HG02642 (cell line): Measurements from ENCODE around the gene PCDHB11.
"Not testable (repeated sequence)": the region's sequence is repeated elsewhere in the genome, so short reads cannot be mapped to it uniquely, and the experiment has no call there.

Source experiments
- ATAC-seq: cut with Tn5 transposase; IDR thresholded peaks from one replicate; pipeline ENCODE4 v1.9.1; 2021; ENCODE audit warnings: mild to moderate bottlenecking; ENCODE audit not compliant: unreplicated experiment, poor library complexity

Gene PCDHB11

DNA sequence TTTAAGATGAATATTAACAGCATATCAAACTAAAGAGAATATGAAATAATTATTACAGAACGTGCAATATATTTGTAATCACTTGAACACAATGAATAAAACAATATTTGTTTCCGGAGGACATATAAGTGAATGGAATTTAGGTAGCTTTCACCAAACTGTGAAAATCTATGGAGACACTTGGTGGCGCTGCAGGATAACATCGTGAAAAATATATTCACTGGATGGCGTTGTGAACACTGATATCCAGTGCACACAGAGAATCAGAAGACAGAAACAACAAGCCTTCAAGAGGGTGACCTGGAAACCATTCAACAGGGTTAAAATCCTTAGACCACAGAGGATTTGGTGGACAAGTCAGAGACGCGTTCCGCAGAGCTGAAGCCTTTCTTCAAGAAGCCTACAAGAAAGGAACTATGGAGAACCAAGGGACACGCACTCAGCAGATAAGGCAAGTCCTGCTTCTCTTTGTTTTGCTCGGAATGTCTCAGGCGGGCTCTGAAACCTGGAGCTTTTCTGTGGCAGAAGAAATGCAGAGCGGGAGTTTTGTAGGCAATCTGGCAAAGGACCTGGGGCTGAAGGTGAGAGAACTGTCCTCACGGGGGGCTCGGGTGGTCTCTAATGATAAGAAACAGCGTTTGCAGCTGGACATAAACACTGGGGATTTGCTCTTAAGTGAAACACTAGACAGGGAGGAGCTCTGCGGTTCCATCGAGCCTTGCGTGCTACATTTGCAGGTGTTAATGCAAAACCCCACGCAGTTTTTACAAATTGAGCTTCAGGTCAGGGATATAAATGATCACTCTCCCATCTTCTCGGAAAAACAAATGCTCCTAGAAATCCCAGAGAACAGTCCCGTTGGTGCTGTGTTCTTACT is at the start of gene PCDHB11:
TSS of gene PCDHB11 (plus strand) at position 269 of the 877 bp plus-strand sequence. CDS start at position 417, 148 bp downstream.
- no peak for ATAC-seq

DNA sequence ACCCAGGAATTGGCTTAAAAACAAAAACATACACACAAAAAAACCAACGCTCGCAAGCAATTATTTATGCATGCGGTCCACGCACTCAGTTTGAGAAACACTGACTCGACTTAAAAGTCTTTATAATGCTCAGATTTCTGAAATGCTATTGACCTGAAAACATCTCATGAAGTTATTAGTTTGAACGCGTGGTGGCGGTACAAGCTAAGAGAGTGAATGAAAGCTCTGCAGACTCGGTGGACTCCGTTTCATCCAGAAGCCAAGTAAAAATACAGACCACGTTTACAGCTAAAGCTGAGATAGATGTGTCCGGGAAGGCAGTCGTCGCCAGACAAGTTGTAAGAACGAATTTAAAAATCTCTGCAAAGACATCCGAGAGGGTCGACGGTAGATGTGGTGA is 49.6 kb upstream of the PCDHB11 start, which contains the start of gene PCDHB6:
TSS of gene PCDHB6 (plus strand) at position 246 of the 400 bp plus-strand sequence. CDS start 201 bp downstream, outside the sequence.
- no peak for ATAC-seq

GRCh38 chr5:141150224-141150992 is 49.0 kb upstream of the PCDHB11 start:
- ATAC-seq, result no peak

DNA sequence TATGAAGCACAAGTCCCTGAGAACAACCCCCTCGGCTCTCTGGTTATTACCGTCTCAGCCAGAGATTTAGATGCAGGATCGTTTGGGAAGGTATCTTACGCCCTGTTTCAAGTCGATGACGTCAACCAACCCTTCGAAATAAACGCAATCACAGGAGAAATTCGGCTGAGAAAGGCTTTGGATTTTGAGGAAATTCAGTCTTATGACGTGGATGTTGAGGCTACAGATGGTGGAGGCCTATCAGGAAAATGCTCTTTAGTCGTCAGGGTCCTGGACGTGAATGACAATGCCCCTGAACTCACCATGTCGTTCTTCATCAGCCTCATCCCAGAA is 48.5 kb upstream of the PCDHB11 start:
- ATAC-seq, result no peak

GRCh38 chr5:141151632-141152031 is 47.8 kb upstream of the PCDHB11 start:
- not testable (repeated sequence) for ATAC-seq

DNA sequence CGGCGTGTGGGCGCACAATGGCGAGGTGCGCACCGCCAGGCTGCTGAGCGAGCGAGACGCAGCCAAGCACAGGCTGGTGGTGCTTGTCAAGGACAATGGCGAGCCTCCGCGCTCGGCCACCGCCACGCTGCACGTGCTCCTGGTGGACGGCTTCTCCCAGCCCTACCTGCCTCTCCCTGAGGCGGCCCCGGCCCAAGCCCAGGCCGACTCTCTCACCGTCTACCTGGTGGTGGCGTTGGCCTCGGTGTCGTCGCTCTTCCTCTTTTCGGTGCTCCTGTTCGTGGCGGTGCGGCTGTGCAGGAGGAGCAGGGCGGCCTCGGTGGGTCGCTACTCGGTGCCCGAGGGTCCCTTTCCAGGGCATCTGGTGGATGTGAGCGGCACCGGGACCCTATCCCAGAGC is 47.3 kb upstream of the PCDHB11 start:
- ATAC-seq, result not testable (repeated sequence)

DNA sequence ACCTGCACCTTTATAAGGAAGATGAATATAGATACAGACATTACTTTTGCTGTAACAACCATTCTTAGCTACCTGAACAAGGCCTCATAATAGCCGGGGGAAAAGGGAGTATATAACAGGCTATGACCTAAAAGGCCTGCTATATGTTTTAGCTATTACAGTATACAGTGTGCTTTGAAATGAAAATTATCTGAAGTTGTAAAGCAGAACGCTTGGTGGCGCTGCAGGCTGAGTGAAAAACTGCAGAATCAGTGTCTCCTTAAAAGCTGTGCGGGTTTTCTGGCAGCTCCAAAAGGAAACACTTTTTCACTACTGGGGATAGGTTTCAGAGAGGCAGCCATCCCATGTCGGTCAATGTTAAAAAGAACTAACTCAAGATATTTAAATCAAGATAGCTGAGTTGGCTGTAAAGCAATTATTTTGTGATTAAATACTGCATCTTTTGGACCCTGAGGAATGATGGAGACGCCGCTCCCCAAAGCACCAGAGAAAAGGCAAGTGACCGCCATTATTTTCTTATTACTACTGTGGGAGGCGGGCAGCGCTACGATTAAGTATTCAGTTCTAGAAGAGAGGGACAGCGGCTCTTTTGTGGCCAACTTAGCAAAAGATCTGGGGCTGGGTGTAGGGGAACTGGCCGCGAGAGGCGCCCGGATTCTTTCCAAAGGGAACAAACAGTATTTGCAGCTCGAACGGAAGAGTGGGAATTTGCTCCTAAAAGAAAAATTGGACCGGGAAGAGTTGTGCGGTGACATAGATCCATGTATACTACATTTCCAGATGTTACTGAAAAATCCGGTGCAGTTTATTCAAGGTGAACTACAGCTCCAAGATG is 43.7 kb upstream of the PCDHB11 start:
- no peak for ATAC-seq

DNA sequence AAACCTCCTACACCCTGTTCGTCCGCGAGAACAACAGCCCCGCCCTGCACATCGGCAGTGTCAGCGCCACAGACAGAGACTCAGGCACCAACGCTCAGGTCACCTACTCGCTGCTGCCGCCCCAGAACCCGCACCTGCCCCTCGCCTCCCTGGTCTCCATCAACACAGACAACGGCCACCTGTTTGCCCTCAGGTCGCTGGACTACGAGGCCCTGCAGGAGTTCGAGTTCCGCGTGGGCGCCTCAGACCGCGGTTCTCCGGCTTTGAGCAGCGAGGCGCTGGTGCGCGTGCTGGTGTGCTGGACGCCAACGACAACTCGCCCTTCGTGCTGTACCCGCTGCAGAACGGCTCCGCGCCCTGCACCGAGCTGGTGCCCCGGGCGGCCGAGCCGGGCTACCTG is 42.1 kb upstream of the PCDHB11 start:
- ATAC-seq, result not testable (repeated sequence)

DNA sequence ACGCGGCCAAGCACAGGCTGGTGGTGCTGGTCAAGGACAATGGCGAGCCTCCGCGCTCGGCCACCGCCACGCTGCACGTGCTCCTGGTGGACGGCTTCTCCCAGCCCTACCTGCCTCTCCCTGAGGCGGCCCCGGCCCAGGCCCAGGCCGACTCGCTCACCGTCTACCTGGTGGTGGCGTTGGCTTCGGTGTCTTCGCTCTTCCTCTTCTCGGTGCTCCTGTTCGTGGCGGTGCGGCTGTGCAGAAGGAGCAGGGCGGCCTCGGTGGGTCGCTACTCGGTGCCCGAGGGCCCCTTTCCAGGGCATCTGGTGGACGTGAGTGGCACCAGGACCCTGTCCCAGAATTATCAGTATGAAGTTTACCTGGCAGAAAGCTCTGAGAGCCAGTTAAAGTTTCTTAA is 41.5 kb upstream of the PCDHB11 start:
- not testable (repeated sequence) for ATAC-seq

DNA sequence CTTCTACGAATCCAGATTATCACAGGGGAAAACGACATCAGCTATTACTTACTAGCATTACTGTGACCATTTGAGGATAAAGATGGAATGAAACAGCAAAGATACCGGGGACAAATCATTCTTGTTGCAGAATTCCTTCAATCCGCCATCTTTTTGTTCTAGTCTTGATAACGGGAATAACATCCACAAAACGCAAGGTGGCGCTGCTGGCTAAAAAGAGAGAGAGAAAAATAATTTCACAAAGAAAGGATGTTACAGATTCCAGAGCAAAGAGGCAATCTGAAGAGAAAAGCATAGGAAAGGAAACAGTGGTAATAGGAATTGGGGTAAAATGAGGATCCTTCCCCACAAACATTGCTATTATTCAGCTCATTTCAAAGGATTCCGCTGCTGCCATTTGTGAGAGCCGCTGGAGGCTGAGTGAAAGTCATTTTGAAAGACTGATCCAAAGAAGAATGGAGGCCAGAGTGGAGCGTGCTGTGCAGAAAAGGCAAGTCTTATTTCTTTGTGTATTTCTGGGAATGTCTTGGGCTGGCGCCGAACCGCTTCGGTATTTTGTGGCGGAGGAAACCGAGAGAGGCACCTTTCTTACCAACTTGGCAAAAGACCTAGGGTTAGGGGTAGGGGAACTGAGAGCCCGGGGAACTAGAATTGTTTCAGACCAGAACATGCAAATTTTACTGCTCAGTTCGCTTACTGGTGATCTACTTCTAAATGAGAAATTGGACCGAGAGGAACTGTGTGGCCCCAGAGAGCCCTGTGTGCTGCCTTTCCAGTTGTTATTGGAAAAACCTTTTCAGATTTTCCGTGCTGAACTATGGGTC is 26.8 kb upstream of the PCDHB11 start, which contains the start of gene PCDHB7:
TSS of gene PCDHB7 (plus strand) at position 264 of the 824 bp plus-strand sequence. CDS start at position 456, 192 bp downstream.
- no peak for ATAC-seq

GRCh38 chr5:141174291-141175104 is 24.9 kb upstream of the PCDHB11 start:
- ATAC-seq, result not testable (repeated sequence)

- ATAC-seq, result no peak
Measured at GRCh38 chr5:141175933-141176332, 23.5 kb upstream of the PCDHB11 start.

GRCh38 chr5:141177577-141178191 is 21.7 kb upstream of the PCDHB11 start, which contains the start of gene PCDHB8:
PCDHB8 (plus strand) TSS chr5:141177790; CDS start chr5:141178035, 245 bp downstream.
- not testable (repeated sequence) for ATAC-seq

DNA sequence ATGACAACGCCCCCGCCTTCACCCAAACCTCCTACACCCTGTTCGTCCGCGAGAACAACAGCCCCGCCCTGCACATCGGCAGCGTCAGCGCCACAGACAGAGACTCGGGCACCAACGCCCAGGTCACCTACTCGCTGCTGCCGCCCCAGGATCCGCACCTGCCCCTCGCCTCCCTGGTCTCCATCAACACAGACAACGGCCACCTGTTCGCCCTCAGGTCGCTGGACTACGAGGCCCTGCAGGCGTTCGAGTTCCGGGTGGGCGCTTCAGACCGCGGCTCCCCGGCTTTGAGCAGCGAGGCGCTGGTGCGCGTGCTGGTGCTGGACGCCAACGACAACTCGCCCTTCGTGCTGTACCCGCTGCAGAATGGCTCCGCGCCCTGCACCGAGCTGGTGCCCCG is 20.1 kb upstream of the PCDHB11 start:
- not testable (repeated sequence) for ATAC-seq

DNA sequence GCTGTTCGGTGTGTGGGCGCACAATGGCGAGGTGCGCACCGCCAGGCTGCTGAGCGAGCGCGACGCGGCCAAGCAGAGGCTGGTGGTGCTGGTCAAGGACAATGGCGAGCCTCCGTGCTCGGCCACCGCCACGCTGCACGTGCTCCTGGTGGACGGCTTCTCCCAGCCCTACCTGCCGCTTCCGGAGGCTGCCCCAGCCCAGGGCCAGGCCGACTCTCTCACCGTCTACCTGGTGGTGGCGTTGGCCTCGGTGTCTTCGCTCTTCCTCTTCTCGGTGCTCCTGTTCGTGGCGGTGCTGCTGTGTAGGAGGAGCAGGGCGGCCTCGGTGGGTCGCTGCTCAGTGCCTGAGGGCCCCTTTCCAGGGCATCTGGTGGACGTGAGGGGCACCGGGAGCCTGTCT is 19.6 kb upstream of the PCDHB11 start:
- ATAC-seq, result not testable (repeated sequence)

- ATAC-seq, result no peak
Measured at GRCh38 chr5:141180313-141180712, 19.1 kb upstream of the PCDHB11 start.

DNA sequence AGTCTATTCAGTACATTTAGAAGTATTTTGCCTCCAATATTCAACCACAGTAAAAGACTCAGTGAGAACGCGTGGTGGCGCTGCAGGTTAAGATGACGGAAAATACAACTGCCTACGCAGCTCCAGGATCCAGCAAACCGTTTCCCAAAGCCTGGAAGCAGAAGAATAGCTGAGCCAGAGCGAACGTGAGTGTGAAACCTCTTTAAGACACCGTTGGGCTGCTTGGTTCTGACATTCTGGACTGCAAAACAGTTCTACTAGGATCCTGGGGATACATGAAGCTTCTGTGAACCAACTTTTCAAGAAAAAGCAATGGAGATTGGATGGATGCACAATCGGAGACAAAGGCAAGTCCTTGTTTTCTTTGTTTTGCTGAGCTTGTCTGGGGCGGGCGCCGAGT is 17.2 kb upstream of the PCDHB11 start, which contains the start of gene PCDHB16:
TSS of gene PCDHB16 (plus strand) at position 140 of the 400 bp plus-strand sequence. CDS start at position 313, 173 bp downstream.
- ATAC-seq, result no peak
